K562 (cell line): Measurements from ENCODE around the gene RORB. TPM values are rescaled to one million over a fixed set of nuclear protein-coding genes. Genes with fewer than 3 reads are reported as not detected.

Experiments
- ATAC-seq: fragments of 200-7000 bp; cut with Tn5 transposase; 3 replicates; pipeline ENCODE4 v1.9.1; 2020; ENCODE audit warnings: moderate library complexity
- BruUV-seq: library from RNA; stranded (reverse); fragments of 400-500 nt; replicated peaks from 2 replicates; lab custom pipeline; 2021; lab: Mats Ljungman, UMichigan
- CTCF ChIA-PET: fragments of 300-600 bp; formaldehyde crosslinking; extraction: SDS; loops from one replicate; lab custom pipeline; 2021; ENCODE audit warnings: low intra/inter-chr PET ratio; lab: Yijun Ruan, JAX
- POLR2A ChIA-PET: fragments of 300-600, 350-650 bp; sonication (Branson Sonifier 250); formaldehyde crosslinking; extraction: SDS; loops from one replicate; lab custom pipeline; 2021; ENCODE audit warnings: antibody characterized with exemption, inconsistent platforms; lab: Yijun Ruan, JAX
- DNase-seq, 4 experiments: peaks; one replicate each; pipeline versions ENCODE4 v3.0.0 to v3.0.0-alpha.2; 2011 to 2018; ENCODE audit warnings: low spot score in 3 of 4, mixed read lengths in 3 of 4; ENCODE audit errors: extremely low read depth in 1 of 4
- FAIRE-seq: peaks from 2 replicates; lab custom pipeline; 2011; peaks lifted over from hg19 to GRCh38; lab: Jason Lieb, UNC
- H2AFZ ChIP-seq: 2 replicates; pipeline ENCODE4 v1.6.0; 2011; ENCODE audit warnings: low read depth, low read length, control low read depth, inconsistent platforms
- H3K27ac ChIP-seq: fragments of 200-600 bp; 3 replicates; pipeline ENCODE4 v1.8.0; 2011; ENCODE audit warnings: low read depth, mild to moderate bottlenecking, control low read depth, inconsistent platforms, low read length, moderate library complexity, mixed read lengths; ENCODE audit errors: extremely low read depth
- H3K27me3 ChIP-seq, 2 experiments: fragments of 300-600 bp in 1 of 2; 2 replicates in 1 of 2; 3 replicates in 1 of 2; pipeline versions ENCODE4 v1.6.0 to v1.8.0; 2011; ENCODE audit warnings: inconsistent platforms in 2 of 2, low read length in 2 of 2, mild to moderate bottlenecking in 1 of 2, mixed read lengths in 1 of 2, moderate library complexity in 1 of 2; ENCODE audit not compliant: control insufficient read depth in 2 of 2, insufficient read depth in 2 of 2
- H3K36me3 ChIP-seq: fragments of 300-600 bp; 3 replicates; pipeline ENCODE4 v1.8.0; 2011; ENCODE audit warnings: mild to moderate bottlenecking, low read length, inconsistent platforms; ENCODE audit not compliant: control insufficient read depth, insufficient read depth
- H3K4me1 ChIP-seq, 2 experiments: fragments of 200-600 bp in 1 of 2; replicated peaks in 1 of 2; 2 replicates in 1 of 2; 3 replicates in 1 of 2; pipeline versions ENCODE4 v1.5.1 to v1.8.0; 2011; ENCODE audit warnings: inconsistent platforms in 2 of 2, low read length in 2 of 2, mild to moderate bottlenecking in 1 of 2, mixed read lengths in 1 of 2, moderate library complexity in 1 of 2; ENCODE audit not compliant: control insufficient read depth in 2 of 2, insufficient read depth in 2 of 2
- H3K4me2 ChIP-seq: 2 replicates; pipeline ENCODE4 v1.6.1; 2011; ENCODE audit warnings: low read length, control low read depth, inconsistent platforms, mixed read lengths; ENCODE audit not compliant: insufficient read depth
- H3K4me3 ChIP-seq: fragments of 200-600 bp; sonication (generic), shearing (Covaris generic); 2 replicates; pipeline ENCODE4 v1.5.1; 2016; ENCODE audit warnings: control low read depth, inconsistent platforms
- H3K79me2 ChIP-seq: fragments of 200-600 bp; 3 replicates; pipeline ENCODE4 v1.8.0; 2011; ENCODE audit warnings: low read length, inconsistent platforms; ENCODE audit not compliant: control insufficient read depth, insufficient read depth
- H3K9ac ChIP-seq, 2 experiments: 2 replicates each; pipeline versions ENCODE4 v1.6.0 to v1.6.1; 2011; ENCODE audit warnings: low read depth in 2 of 2, low read length in 2 of 2, control low read depth in 1 of 2, inconsistent platforms in 1 of 2, mild to moderate bottlenecking in 1 of 2, mixed read lengths in 1 of 2; ENCODE audit not compliant: insufficient read depth in 1 of 2
- H3K9me1 ChIP-seq: one replicate; pipeline ENCODE4 v1.6.0; 2011; ENCODE audit warnings: inconsistent platforms, mild to moderate bottlenecking, low read length, moderate library complexity; ENCODE audit not compliant: control insufficient read depth, insufficient read depth
- H3K9me3 ChIP-seq: replicated peaks from 2 replicates; pipeline ENCODE4 v1.5.1; 2011; ENCODE audit warnings: low read depth, low read length, inconsistent platforms; ENCODE audit not compliant: control insufficient read depth, insufficient read depth
- H4K20me1 ChIP-seq: replicated peaks from 2 replicates; pipeline ENCODE4 v1.6.1; 2011; ENCODE audit warnings: low read length, inconsistent platforms, mixed read lengths; ENCODE audit not compliant: control insufficient read depth, insufficient read depth
- BMI1 ChIP-seq: fragments of 150-350 bp; IDR thresholded peaks from 2 replicates; pipeline ENCODE4 v1.6.1; 2014; ENCODE audit warnings: low read length
- CGGBP1 ChIP-seq: fragments of 250-450 bp; sonication (Bioruptor Pico); IDR thresholded peaks from 2 replicates; pipeline ENCODE4 v1.9.0; 2021; ENCODE audit warnings: mild to moderate bottlenecking
- CREB5 ChIP-seq: fragments of 250-450 bp; sonication (Bioruptor Pico); IDR thresholded peaks from 2 replicates; pipeline ENCODE4 v1.5.0; 2020; ENCODE audit warnings: mild to moderate bottlenecking
- DPF2 ChIP-seq: fragments of 450-650 bp; IDR thresholded peaks from 2 replicates; pipeline ENCODE4 v1.6.1; 2016
- GATA2 ChIP-seq: sonication (generic); formaldehyde crosslinking; IDR thresholded peaks from 2 replicates; pipeline ENCODE4 v1.4.0; 2020; ENCODE audit warnings: mild to moderate bottlenecking, missing genetic modification reagents
- MITF ChIP-seq: IDR thresholded peaks from 2 replicates; pipeline ENCODE4 v1.6.1; 2014; ENCODE audit warnings: antibody characterized with exemption
- PPARD ChIP-seq: fragments of 250-450 bp; sonication (Bioruptor Pico); IDR thresholded peaks from 2 replicates; pipeline ENCODE4 v1.8.0; 2022; ENCODE audit warnings: inconsistent platforms, mild to moderate bottlenecking, moderate library complexity
- RFX1 ChIP-seq: fragments of 450-650 bp; IDR thresholded peaks from 2 replicates; pipeline ENCODE4 v1.6.1; 2016; ENCODE audit warnings: mild to moderate bottlenecking, moderate library complexity
- TCF15 ChIP-seq: fragments of 250-450 bp; sonication (Bioruptor Pico); IDR thresholded peaks from 2 replicates; pipeline ENCODE4 v1.8.0; 2022; ENCODE audit warnings: moderate library complexity, mild to moderate bottlenecking, inconsistent platforms
- ZNF408 ChIP-seq: fragments of 250-450 bp; sonication (Bioruptor Pico); IDR thresholded peaks from 2 replicates; pipeline ENCODE4 v1.4.0; 2020; ENCODE audit warnings: low read depth, mild to moderate bottlenecking, moderate library complexity
- WGBS: fragments of 100-300 bp; shearing (Covaris generic); methylation state at CpG from one replicate; pipeline ENCODE4 v1.1.6; 2016; ENCODE audit warnings: low coverage, mixed read lengths; ENCODE audit not compliant: insufficient coverage; ENCODE audit errors: missing lambda C conversion rate; 5-methylcytosine and 5-hydroxymethylcytosine counted together
- in situ Hi-C: fragments of 300-500 bp; cut with MboI; formaldehyde crosslinking; loops from 4 replicates; pipeline ENCODE4 v1.15.0; 2018; ENCODE audit warnings: inconsistent platforms, mixed read lengths
- intact Hi-C: fragments of 100-400 bp; cut with micrococcal nuclease; formaldehyde crosslinking; loops from 2 replicates; pipeline ENCODE4 v1.14.2; 2022
- polyA plus RNA-seq, 8 experiments: library from polyadenylated mRNA; depleted of rRNA in 4 of 8; stranded (reverse) in 5 of 8; unstranded in 3 of 8; fragments of >200 nt; fragmentation: Nextera tagmentation in 2 of 8; fragmentation: Illumina TruSeq in 1 of 8; extraction: Ambion mirVana in 2 of 8; extraction: Trizol in 1 of 8; gene quantifications; 2 replicates each; pipeline versions ENCODE4 v1.2.1 to v1.2.3, GENCODE V29; 2011 to 2014; ENCODE audit warnings: inconsistent platforms in 1 of 8, missing spikeins in 1 of 8
- total RNA-seq, 7 experiments: library from RNA; depleted of rRNA in 6 of 7; stranded (reverse); fragments of >200 nt in 6 of 7; fragmentation: Illumina TruSeq in 2 of 7; extraction: Trizol in 2 of 7; gene quantifications; 2 replicates each; pipeline versions ENCODE4 v1.2.1 to v1.2.3, GENCODE V29; 2011 to 2021; ENCODE audit warnings: low replicate concordance in 1 of 7

Gene RORB
- total and polyA plus RNA-seq, 9 of the 15 experiments (the other 6 are each of a cell fraction or from before 2014, with no cell fraction given) = not detected

GRCh38 chr9:74598874-74599273 lies 101.7 kb downstream of the RORB start:
- no peaks in the 10 kb centered on the region for H3K36me3 ChIP-seq
- FAIRE-seq (no peak), DNase-seq (no peak), ATAC-seq (no peak)
- ChIA-PET CTCF (no interaction called here), POLR2A (no interaction called here)
- H3K4me1 ChIP-seq = no peaks in the 10 kb centered on the region; a peak in 1 of 5 replicates
- H3K9me3 ChIP-seq = no peaks in the 10 kb centered on the region
- no peaks in the 10 kb centered on the region for H3K9me1 ChIP-seq
- no peaks in the 10 kb centered on the region for H4K20me1 ChIP-seq
- no peak overlapping the region for H2AFZ ChIP-seq
- H3K9ac ChIP-seq = no peak overlapping the region
- BruUV-seq = no TSS peak
- TF ChIP-seq BMI1 = no peak
- no peak for TF ChIP-seq CGGBP1 (CRISPR knock-in tag)
- no peak for TF ChIP-seq ZNF408 (CRISPR knock-in tag)
- TF ChIP-seq TCF15 (CRISPR knock-in tag) = no peak
- no peak for TF ChIP-seq PPARD (CRISPR knock-in tag)
- TF ChIP-seq DPF2 = no peak
- no peak for TF ChIP-seq RFX1
- no peak for TF ChIP-seq CREB5
- no peak for TF ChIP-seq MITF
- TF ChIP-seq GATA2 = no peak
- WGBS = 0% methylated on average over 1 of the region's 3 CpGs
- intact Hi-C loops (no loop called here), in situ Hi-C loops (no loop called here)
- H3K79me2 ChIP-seq = no peaks in the 10 kb centered on the region
- H3K4me3 ChIP-seq = no peak overlapping the region
- H3K27ac ChIP-seq = no peak overlapping the region
- no peaks in the 10 kb centered on the region for H3K27me3 ChIP-seq
- no peak overlapping the region for H3K4me2 ChIP-seq
